Measurements from ENCODE around the gene MRGPRD.

MRGPRD gene

GRCh38 chr11:68982134-68982533 is 1.3 kb upstream of the MRGPRD start:
- no peak overlapping the region for H3K4me3 ChIP-seq
- no peak for TF ChIP-seq CTCF (IDR thresholded peaks at IDR 0.05)

GRCh38 chr11:68979931-68980775 is 633 bp downstream of the MRGPRD start:
- H3K4me3 ChIP-seq: no peak overlapping the region
- no peak for TF ChIP-seq CTCF (IDR thresholded peaks at IDR 0.05)
- no peak overlapping the region for H3K27ac ChIP-seq
- no peak for DNase-seq (ENCODE audit: low spot score)

More at GRCh38 chr11:68982134-68982533, 1.3 kb upstream of the MRGPRD start:
- no peak for DNase-seq (ENCODE audit: low spot score)
- no peak overlapping the region for H3K27ac ChIP-seq

DNA sequence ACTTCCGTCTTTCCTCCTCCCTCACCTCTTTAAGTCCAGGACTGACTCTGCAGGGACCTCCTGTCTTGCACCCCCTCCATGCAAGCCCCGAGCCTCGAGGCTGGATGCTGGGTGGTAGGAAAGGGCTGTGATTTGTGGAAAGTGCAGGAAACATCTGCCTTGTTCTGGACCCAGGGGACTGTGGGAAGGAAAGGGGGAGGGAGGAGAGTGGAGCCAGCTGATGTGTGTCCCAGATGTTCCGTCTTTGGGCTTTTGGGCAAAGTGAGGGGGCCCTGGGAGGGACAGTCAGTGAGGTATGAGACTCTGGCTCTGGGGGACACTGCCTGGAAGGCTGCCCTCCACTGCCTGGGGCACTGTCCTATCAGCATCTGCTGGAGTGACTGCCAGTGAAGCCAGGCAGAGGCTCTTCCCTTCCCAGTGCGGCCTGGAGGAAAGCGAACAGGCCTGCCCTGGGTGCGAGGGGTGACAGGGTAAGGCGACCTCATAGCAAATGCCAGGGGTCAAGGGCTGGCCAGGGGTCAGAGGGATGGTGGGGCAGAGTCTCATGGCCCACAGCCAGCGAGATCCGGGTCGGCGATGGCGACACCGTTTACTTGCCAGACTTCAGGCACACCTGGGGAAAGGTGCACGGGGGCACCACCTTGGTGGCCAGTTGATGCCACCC is 1.7 kb downstream of the MRGPRD start:
- no peak for DNase-seq (ENCODE audit: low spot score)
- no peak for TF ChIP-seq CTCF (IDR thresholded peaks at IDR 0.05)
- Histone ChIP-seq H3K27ac (no peak overlapping the region), H3K4me3 (no peak overlapping the region)

DNA sequence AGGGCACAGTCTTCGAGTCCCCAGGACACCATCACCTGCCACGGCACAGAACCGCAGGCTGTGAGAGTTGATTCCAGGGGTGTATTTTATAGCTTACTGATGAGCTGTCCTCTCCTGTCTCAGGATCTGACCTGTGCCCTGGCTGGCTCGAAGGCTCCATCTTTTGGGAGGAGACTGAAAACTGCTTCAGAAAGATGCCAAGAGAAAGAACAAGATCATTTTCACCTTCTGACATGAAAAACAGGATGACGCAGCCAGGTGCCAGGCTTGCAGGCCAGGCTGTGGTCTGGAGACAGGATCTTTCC is 2.2 kb downstream of the MRGPRD start:
- Histone ChIP-seq H3K4me3 (no peak overlapping the region), H3K27ac (no peak overlapping the region)
- DNase-seq (ENCODE audit: low spot score): no peak
- no peak for TF ChIP-seq CTCF (IDR thresholded peaks at IDR 0.05)

GRCh38 chr11:68977781-68978625 is 2.8 kb downstream of the MRGPRD start:
- DNase-seq (ENCODE audit: low spot score): no peak
- no peak for TF ChIP-seq CTCF (IDR thresholded peaks at IDR 0.05)
- Histone ChIP-seq H3K27ac (no peak overlapping the region), H3K4me3 (no peak overlapping the region)

GRCh38 chr11:68976563-68976962 is 4.2 kb downstream of the MRGPRD start:
- TF ChIP-seq CTCF (IDR thresholded peaks at IDR 0.05): no peak
- H3K27ac ChIP-seq: no peak overlapping the region
- H3K4me3 ChIP-seq: no peak overlapping the region
- no peak for DNase-seq (ENCODE audit: low spot score)

Data from coronary artery (tissue), 2 donors.